ENCODE measurements around the gene SPRED2.
A peak's percentile ranks its signal among the peaks of the same experiment; 100 is the strongest.

SPRED2 gene

GRCh38 chr2:65442420-65443020, 10.1 kb upstream of the SPRED2 start:
- no peak for DNase-seq (ENCODE audit: low read depth)

GRCh38 chr2:65438137-65438899, 5.9 kb upstream of the SPRED2 start:
- DNase-seq (ENCODE audit: low read depth), result no peak

GRCh38 chr2:65437392-65438135, 5.2 kb upstream of the SPRED2 start:
- DNase-seq (ENCODE audit: low read depth), result no peak

DNA sequence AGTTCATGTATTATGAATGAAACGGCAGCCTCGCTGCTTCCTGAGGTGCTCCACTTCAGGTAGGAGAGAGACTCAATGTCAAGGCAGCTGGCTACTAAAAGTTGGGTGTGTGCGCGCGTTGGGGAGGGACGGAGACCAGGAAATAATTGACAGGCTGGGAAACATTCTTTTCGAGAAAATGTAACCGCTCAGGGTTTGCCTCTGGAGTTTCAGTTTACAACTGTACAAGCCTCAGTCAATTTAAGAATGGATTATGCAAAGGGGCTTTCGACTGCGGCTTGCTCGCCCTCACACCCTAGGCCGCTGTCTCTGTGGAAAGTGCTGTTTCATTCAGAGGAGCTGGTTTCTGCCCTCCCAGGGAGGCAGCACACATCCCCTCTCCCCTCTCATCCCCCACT, 4.4 kb upstream of the SPRED2 start:
- DNase-seq (ENCODE audit: low read depth), result no peak

DNA sequence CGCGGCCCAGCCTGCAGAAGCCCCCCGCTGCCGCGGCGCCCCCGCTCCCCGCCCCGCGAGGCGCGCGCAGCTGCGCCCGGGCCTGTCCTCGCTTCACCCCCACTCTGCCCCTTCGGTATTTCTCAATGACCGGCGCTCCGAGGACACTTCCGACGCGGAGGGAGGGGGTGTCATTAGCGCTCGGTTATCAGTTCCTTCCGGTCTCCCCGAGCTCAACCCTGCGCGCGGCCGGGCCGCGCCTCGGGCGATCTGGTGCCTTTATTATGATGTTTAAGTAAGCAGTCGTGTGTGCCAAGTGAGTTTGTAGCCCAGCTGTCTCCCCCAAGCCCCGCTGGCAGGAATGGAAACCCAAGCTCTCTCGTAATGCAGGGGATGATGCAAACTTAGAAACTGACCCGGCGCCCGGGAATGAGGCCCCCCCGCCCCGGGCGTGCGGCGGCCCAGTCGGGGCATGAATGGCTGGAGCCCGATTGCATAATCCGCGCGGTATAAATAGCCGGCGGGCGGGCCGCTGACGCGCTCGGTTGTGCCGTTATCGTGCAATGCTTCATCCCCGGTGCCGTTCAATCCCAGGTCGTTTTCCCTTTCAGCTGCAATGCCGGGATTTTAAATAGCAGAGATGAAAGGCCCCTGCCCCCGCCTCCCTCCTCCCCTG, 3.9 kb upstream of the SPRED2 start:
- peak; percentile 55 for DNase-seq (ENCODE audit: low read depth)

GRCh38 chr2:65435625-65436168, 3.3 kb upstream of the SPRED2 start:
- DNase-seq (ENCODE audit: low read depth), result no peak

GRCh38 chr2:65434592-65435241, 2.3 kb upstream of the SPRED2 start:
- no peak for DNase-seq (ENCODE audit: low read depth)

DNA sequence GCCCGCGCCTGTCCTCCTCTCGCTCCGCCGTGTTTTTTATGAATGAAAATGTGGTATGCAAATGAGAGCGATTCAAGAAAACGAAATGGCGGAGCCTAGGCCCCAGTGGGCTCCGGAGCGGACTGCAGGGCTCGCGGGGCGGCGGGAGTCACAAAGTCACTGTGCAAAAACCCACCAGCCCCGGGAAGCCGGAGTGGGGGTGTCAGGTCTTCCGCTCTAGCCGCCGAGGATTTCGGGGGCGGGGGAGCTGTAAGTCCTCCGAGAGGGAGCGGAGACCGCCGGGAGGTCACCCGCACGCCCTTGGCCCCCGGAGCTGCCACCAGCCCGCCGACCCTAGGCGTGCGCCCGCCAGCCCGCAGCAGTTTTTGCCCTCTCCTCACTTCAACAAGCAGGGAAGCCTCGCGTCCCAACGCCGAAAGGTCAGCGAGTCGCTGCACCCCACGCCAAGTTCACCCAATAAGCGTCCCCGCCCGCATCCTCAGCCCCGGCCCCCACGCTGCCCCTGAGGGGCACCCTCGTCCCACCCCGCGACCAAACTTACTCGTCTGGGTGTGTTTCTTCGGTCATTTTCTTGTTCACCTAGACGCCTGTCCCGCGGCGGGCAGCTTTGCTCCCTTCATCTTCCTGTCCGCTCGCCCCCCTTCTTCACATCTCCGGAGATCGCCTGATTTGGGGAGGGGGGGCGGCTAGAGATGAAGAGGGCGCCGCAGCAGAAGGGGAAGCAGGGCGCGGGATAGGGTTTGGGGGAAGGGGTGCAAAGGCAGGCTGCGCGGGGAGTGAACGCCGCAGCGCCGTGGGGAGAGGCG, 775 bp downstream of the SPRED2 start:
- no peak for DNase-seq (ENCODE audit: low read depth)

- DNase-seq (ENCODE audit: low read depth), result no peak
Observed at GRCh38 chr2:65430603-65431420, 1.6 kb downstream of the SPRED2 start.

DNA sequence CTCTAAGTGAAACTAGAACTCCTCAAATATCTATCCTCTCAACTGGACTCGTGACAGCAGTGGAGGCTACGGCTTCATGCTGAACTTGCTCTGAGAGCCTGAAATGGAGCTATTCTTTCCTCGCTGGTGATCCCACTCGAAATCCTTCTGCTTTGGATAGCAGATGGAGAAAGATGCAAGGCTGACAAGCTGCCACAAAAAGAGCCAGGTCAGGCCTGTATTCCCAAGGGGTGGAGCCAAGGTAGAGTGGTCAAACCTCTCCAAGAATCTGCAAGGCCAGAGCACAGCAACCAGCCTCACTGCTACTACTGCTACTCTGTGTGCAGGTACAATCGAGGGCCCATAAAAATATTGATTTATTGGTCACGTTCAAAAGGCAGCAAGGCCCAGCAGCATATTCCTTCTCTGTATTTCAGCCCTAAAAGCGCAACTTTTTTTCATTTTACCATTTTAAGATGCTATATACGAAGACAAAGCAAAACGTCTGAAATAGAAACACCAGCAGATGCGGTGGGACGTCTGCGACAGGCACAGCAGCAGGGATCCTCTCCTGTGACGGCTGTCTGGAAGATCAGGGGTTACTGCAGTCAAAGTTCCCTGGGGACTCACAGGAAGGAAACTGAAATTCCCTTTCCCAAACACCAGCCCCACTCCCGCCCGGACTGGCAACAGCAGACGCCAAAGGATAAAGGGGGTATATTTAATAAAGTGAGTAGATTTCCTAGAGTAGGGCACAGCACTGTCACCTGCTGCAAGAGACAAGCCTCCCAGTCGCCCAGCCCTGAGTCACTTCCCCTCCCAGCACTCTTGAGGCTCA, 2.4 kb downstream of the SPRED2 start:
- no peak for DNase-seq (ENCODE audit: low read depth)

- no peak for DNase-seq (ENCODE audit: low read depth)
Observed at GRCh38 chr2:65427532-65427931, 4.9 kb downstream of the SPRED2 start.

GRCh38 chr2:65425276-65425675, 7.1 kb downstream of the SPRED2 start:
- DNase-seq (ENCODE audit: low read depth), result no peak

GRCh38 chr2:65424391-65424790, 8.0 kb downstream of the SPRED2 start:
- no peak for DNase-seq (ENCODE audit: low read depth)

DNA sequence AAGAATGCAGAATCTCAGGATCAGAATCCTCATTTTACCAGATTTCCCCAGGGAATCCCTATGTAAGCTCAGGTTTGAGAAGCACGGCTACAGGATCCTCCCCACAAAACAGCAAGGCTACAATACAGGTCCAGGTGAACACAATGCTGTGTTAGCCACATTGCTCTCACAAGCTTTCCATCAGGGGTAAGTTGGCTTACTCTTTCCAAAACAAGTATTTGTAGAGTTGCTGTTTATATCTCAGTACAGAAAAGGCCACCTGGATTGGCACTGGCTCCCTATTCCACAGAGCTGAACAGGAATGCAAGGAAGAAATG, 11.0 kb downstream of the SPRED2 start:
- DNase-seq (ENCODE audit: low read depth), result no peak

GRCh38 chr2:65420712-65421431, 11.5 kb downstream of the SPRED2 start:
- peak; percentile 9 for DNase-seq (ENCODE audit: low read depth)

DNA sequence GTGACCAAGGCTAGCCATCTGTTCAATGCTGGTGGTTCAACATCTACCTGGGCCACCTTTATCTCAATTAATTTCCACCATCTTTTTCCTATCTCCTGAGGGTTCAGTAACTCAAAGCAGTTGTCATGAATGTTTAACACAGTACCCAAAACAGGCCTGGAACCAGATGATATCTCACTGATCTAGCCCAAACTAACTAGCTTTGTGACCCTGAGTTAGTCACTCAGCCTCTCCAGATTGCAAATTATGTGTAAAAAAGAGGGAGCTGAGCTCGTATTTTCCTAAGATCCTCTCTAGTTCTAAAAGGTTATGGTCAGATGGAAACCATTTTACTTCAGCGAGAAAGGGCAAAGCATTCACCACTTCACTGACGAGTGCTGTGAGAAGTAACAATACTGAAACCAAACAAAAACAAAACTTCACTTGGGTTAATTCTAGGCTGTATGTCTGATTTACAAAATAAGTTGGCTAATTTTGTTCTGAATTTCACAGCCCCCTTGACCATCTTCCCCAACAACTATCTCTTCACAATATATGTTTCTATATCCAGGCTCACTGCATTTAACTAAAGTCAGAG, 14.8 kb downstream of the SPRED2 start:
- DNase-seq (ENCODE audit: low read depth), result no peak

- DNase-seq (ENCODE audit: low read depth), result no peak
Observed at GRCh38 chr2:65416945-65417344, 15.5 kb downstream of the SPRED2 start.

DNA sequence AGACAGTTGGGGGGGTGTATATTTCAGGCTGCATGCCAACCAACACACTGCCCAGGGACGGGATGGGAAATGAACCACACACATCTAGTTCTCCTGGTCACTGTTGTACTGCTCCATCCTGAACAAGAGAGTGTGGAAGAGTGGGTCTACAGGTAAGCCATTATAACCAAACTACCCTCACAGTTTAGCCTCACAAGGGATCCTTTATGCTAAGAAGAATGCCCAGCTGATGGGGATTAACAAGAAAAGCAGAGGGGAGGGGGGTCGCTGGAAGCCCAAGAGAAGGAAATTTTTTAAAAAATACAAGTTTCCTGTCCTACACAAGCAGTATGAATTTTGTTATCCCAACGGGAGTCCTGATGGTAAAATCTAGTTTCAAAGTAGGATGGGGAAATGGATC, 16.1 kb downstream of the SPRED2 start:
- no peak for DNase-seq (ENCODE audit: low read depth)
